NCI-H1092 treated with DMSO at 0.1 percent for 48 hours (cell line): ENCODE data around the gene ALG11.
"Not testable (repeated sequence)": the region's sequence is repeated elsewhere in the genome, so short reads cannot be mapped to it uniquely, and the experiment has no call there.

Experiments used
- DNase-seq: peaks from one replicate; lab custom pipeline; 2025; lab: John Stamatoyannopoulos, UW

Gene ALG11, protein sequence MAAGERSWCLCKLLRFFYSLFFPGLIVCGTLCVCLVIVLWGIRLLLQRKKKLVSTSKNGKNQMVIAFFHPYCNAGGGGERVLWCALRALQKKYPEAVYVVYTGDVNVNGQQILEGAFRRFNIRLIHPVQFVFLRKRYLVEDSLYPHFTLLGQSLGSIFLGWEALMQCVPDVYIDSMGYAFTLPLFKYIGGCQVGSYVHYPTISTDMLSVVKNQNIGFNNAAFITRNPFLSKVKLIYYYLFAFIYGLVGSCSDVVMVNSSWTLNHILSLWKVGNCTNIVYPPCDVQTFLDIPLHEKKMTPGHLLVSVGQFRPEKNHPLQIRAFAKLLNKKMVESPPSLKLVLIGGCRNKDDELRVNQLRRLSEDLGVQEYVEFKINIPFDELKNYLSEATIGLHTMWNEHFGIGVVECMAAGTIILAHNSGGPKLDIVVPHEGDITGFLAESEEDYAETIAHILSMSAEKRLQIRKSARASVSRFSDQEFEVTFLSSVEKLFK

DNA sequence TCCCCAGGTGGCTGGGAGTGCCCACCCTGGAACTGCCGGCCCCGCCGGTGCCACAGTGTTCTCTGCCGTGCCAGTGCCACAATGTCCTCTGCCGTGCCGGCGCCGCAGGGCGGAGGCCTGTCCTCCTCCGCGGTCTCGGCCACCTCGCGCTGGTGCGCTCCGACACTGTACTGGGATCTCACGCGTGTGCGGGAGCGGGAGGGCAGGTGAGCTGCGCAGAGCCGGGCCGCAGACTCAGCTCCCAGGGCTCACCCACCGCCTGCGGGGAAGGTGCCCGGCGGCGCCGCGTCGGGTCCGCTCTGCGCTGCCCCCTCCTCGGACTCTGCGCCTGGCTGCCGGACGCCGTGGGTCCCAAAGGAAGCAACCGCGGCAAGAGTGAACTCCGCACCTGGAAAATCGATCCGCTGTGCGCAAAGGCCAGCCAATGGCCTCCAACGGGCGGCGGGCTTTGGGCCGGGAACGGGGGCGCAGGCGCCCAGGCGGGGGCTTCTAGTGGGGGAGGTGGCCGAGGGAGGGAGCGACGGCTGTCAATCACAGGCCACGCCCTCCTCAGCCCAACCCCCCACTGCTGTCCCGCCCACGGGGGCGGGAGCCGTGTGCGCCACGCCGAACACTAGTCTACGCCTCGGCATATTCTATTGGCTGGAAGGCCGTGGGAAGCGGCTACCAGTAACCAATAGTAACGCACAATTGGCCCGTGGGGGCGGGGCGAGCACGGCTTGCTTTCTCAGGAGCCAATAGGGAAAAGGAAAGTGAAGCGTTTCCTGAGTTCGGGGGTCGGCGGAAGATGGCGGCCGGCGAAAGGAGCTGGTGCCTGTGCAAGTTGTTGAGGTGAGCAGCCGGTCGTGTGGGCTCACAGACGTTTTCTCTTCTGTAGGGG, at the start of gene ALG11:
Gene ALG11 (plus strand): TSS at position 767 of the 880 bp plus-strand sequence. CDS start 21 bp downstream, at position 788.
- peak; percentile 95 for DNase-seq

DNA sequence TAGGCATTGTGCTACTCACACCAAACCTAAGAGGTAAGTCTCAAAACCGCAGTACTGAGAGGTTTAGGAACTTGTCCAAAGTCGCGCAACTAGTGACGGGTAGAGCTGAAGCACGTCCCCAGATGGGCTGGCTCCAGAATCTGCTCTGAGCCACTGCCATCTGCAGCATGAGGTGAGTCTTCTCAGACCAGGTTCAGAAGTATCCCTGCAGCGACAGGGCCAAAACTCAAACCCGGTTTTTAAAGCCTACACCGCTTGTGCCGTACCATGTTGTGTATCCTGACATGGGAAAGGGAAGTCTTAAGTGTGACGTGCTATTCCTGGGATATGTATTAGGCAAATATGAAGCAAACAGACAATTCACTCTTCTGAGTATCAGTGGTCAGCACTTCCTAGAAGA, 46.0 kb upstream of the ALG11 start:
- DNase-seq = no peak

DNA sequence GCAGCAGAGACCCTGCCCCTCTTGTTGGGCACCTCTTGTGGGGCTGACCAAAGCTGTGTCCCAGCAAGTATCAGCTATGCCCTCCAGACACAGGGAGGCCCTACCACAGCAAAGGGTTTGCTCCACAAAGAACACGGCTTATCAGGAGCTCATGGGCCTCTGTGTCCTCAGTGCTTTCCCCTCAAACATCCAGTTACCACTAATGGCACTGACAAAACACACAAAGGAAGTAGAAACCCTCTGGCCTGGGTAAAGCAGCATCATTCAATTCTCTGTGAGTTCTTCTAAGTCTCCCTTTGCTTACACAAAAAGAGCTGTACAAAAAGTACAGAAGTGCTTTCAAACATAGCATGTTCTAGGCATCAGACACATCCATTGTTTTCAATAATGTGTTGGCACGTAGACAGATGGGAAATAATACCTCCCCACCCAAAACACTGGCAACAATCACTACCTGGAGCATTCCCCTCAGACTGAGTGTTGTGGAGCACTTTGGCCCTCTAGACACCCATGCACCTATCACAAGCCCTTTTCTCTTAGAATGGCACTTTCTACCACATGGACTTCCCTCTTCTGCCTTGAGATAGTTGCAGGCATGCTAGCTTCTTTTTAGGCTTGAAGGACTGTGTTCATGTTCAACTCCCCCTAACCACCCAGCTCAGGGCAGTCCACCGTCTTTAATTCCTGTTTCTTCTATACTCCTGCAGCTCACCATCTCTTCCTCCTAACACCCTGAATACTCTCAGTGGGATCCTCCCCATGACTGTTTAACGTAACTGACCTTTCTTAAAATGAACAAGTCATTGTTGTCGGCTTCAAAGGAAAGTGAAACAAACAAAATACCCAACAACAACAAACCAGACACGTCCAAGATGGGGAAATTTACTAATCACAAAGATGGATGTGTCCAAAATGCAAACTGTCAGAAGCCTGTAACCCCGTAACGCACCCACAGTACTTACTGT, 44.4 kb upstream of the ALG11 start:
- DNase-seq = no peak

DNA sequence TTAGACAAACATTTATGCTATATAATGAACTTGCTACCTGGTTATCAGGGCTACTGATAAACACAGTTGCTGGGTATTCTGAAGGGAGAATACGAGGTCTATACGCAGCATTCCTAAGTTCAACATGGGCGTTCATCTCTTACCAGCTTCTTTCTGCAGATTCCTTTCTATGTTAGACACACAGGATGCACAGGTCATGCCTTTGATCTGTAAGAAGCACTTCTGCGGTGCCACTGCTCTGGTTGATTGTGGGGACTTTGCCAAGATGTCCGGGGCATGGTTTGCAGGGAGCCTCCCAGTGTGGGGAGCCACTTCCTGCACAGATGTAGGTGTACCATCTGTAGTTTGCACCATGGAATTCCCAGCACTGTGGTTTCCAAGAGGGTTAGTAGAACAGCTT, 41.8 kb upstream of the ALG11 start:
- no peak for DNase-seq

DNA sequence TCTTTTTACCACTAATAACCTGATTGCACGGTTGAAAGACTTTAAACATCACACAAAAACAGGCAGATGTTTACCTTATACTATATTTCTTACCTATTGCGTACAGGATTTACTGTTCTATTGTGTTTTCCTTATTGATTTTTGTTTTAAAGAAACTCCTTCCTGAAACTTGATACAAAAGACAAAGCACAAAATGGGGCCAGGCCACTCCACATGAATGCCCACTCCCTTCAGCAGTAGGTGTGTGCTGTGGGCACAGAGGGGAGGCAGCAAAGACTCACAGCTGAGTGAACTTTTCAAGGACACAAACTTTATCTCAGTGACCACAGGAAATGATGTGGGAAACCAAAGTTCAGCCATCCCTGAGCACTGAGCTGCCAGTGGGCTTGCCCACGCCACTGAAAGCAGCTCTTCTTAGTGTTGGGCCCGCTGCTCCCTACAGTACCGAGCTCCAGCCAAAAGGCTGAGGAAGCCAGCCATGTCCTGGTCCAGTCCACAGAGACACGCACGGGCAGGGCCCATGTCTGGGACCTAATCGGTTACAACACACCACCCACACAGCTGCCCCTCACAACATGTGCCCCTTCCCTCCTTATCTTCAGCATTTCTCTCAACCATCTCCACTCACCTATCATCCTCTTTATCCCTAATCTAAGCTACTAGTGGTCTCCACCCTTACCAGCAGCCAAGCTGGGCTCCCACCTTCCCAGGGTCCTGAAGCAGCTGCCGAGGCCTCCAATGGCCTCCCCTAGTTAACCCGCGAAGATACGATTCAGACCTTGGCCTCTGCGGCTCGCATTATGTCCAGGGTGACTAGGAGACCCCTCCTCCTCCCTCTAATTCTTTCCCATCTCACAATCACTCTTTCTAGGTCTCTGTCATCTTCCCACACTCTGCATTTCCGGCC, 40.4 kb upstream of the ALG11 start:
- DNase-seq = peak; percentile 2

DNA sequence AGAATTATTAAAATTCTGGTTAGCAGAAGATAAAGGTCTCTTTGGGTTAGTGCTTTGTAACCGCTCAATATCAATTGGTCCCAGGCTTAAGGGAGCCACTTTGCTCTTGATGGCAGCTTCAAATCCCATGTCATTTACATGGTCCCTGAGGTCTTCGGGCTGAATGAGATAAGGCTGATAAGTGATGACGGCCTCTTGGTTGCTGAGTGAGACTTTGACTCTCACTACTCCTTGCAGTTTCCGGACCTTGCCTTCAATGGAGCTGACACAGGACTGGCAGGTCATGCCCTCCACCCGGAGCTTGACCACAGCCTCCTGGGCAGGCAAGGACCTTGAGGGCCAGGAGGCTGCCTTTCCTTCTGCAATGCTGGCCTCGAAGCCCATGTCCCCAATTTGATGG, 37.7 kb upstream of the ALG11 start:
- no peak for DNase-seq

DNA sequence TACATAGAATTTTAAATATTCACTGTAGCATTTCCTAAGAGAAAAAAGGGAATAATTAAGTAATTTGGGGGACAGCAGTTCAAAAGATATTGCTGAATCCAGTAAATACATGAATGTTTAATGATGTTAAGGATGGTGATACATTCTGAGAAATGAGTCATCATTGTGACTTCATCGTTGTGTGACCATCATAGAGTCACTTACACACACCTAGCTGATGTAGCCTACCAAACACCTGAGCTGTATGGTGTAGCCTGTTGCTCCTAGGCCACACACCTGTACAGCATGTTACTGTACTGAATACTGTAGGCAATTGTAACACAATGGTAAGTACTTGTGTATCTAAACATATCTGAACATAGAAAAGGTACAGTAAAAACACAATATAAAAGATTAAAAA, 35.8 kb upstream of the ALG11 start:
- DNase-seq = no peak

DNA sequence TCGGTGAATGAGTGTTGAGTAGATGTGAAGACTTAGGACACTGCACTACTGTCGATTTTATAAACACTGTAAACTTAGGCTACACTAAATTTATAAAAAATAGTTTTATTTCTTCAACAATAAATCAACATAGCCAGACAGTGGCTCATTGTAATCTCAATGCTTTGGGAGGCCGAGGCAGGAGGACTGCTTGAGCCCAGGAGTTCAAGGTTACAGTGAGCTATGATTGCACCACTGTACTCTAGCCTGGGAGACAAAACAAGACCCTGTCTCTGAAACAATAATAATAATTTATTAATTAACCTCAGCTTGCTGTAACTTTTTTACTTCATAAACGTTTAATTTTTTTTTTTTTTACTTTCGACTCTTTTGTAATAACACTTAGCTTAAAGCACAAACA, 35.3 kb upstream of the ALG11 start:
- DNase-seq = no peak

DNA sequence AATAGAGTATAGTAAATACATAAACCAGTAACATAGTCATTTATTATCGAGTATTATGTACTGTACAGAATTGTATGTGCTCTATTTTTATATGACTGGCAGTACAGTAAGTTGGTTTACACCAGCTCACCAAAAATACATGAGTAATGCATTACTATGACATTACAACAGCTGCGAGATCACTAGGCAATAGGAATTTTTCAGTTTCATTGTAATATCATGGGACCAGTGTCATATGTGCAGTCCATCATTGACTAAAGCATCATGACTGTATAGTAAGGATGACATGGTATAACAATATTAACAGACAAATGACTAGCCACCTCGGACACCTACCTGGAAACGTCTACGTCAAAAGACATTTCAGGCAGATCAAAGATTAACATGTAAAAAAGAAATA, 34.6 kb upstream of the ALG11 start:
- DNase-seq = no peak

DNA sequence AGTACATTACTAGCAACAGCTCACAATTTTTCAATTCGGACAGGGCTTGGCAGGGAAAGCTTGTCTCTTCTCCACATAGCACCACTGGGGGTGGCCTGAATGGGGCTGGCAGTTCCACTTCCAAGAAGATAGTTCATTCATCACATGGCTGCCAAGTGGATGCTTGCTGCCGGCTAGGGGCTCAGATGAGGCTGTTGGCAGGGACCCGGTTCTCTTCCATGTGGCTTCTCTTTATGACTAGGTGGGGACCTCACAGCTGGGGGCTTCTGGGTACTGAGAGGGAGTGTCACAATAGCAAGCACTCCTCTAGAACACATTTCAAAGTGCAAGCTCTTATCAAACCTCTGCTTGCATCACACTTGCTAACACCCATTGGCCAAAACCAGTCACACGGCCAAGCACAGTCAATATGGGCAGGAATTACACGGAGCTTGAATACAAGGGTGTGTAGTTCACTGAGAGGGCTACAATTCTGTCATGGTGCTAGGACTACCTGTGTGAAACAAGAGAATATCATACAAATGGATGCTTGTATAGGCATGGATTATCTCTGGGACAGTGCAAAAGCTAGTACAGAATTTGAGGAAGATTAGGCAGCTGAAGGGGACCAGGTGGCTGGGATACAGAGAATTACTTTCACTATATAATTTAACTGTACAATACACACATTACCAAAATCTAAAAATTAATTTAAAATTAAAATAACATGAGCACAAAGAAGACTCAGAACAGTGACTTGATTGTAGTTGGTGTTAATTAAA, 33.2 kb upstream of the ALG11 start:
- no peak for DNase-seq

DNA sequence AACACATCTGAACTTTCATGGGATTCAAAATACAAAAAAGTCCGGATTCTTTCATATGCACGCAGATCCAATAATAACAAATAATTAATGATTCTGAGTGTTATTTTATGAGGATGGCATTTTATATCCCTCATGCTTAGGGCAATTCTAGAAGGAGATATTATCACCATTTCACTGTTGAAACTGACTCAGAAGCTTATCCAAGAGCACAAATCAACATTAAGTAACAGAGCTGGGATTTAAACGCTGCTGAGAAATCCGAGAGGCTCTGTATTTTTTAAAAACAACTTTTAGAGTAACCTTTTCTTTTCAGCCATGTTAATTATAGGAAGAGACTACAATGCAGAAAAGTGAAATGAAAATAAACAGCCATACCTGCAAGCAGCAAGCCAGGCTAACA, 31.3 kb upstream of the ALG11 start:
- DNase-seq = no peak

DNA sequence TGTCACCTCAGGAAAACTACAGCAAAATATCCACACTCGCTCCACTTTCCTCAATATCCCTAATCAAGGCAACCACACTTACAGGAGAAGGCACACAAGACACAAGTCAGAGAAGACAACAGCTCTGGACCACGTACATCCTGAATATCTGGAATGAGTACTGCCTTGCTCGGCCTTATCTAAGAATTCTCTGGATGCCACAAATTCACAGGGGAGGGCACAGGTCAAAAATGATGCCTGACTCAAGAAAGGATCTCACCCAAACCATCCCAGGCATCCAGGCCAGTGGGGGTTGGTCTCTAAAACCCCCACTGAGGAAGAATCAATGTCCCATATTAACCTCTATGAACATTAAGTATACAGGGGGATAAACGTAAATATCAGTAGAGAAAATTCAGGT, 30.8 kb upstream of the ALG11 start:
- DNase-seq = no peak

DNA sequence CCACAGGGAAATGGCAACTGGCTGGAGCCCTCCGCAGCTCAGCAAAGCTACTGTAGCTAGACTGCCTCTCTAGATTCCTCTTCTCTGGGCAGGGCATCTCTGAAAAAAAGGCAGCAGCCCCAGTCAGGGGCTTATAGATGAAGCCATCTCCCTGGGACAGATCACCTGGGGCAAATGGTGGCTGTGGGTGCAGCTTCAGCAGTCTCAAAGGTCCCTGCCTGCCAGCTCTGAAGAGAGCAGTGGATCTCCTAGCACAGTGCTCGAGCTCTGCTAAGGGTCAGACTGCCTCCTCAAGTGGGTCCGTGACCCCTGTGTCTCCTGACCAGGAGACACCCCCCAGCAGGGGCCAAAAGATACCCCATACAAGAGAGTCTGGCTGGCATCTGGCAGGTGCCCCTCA, 28.9 kb upstream of the ALG11 start:
- DNase-seq = not testable (repeated sequence)

DNA sequence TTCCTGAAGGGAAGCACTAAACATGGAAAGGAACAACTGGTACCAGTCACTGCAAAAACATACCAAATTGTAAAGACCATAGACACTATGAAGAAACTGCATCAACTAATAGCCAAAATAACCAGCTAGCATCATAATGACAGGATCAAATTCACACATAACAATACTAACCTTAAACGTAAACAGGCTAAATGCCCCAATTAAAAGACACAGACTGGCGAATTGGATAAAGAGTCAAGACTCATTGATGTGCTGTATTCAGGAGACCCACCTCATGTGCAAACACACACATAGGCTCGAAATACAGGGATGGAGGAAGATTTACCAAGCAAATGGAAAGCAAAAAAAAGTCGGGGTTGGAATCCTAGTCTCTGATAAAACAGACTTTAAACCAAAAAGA, 27.3 kb upstream of the ALG11 start:
- DNase-seq = not testable (repeated sequence)

DNA sequence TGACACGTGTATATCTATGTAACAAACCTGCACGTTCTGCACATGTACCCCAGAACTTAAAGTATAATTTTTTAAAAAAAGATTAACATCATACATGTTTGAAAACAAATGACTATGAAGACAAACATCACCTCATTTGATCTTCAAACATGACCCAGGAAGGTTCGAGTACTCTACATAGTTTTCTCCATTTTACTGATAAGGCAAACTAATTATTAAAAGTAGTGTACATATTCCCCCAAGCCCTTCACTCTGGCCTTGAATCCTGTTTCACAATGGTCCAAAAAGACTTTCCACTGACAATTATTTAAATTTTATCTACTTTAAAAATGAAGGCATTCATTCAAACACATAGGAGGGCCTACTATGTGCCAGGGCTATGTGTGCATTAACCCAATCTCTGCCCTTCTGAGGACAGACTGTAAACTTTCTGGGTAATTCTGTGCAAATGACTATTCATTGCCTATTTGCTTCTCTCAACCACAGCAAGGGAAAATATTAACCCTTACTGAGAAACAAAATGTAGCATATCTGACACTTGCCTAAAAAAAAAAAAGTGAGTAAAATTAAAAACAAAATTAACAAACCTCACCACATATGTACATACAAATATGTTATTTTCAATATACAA, 23.1 kb upstream of the ALG11 start:
- no peak for DNase-seq

DNA sequence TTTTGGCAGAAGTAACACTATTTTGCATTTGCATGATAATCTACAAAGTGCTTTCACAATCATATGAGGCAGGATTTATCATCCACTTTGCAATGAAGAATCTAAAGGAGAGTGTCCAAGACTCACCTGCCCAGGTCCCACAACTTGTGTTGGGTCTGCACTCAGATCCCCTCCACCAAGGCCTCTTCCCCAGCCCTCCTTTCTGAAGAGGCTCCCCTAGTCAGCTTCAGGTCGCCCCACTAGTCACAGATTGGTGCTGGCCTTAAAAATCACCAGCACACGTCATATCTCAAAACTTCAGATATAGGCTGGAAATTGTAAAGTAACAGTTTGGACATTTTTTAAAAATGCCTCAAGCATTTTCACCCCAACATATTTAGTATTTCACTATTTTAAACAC, 18.5 kb upstream of the ALG11 start:
- DNase-seq = no peak

DNA sequence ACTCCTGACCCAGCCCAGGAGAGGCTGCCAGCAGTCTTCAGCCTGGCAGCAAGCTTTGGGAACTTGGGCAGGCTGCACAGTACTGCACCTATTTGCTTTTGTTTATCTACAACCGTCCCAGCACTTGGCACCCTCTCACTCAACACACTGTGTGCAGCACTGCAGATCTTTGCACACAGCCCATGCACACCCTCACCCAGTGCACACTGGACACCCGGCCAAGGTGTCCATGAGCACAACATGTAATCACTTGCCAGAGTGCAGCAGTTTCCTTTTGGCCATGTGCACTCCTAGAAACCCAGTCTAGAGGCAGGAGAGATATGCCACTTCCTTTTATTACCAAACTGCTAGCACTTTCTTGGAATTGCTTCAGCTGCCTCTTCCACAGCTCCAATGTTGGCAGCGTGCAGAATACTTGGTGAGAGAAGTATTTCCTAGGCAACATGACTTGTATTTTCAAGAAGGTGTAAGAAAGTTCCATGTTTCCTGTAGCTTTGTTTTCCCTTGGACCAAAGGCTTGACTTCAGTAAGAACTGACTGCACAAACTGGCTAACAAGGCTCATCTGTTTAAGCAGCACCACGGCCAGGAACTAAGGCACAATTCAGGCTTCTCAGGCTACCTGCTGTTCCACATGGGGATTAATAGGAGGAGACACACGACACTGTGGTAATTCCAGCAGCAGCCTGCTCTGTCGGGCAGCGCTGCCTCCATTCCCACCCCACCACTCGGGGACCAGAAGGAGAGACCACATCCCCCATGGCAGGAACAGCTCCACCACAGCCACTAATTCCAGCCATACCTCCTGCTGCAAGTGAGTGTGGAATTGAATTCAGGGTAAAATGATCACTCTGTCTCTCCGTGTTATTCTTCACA, 16.3 kb upstream of the ALG11 start:
- DNase-seq = no peak

DNA sequence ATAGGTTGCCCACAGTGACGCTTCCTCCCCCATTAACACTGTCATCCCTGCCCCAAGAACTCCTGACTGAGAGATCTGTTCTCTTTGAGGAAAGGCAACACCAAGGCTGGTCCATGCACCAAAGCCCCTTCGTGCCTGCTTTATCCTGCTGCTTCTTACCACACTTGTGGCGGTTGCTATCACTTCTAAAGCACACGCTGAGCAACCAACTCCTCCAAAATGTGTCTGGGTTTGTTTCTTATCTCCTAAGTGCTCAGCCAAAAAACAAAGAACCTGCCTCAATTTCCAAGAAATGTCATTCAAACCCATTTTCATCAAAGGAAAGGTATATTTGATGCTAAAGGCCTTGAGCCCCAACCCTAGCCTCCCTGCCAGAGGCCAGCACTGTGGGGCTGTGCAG, 15.6 kb upstream of the ALG11 start:
- DNase-seq = no peak

DNA sequence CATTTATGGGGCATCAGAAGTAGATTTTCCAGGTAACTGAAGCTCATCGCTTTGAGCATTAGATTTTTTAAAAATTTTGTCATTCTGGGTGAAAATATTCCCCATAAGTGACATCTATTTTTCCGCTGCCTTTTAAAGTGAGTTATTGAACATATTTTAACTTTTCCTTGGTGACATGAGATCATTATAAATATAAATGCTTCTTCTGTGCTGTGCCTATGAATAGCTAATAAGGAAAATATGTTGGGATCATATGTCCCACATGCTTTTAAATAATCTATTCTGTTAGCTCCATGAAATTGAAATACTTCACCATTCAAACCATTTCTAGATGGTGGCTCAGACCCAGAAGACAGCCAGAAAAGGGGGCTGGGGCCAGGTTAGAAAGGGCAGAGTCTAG, 15.0 kb upstream of the ALG11 start:
- no peak for DNase-seq
